Stimulated activated CD4-positive, alpha-beta T cell treated with anti-CD3 and anti-CD28 coated beads, Interleukin-12 subunit alpha, Interleukin-12 subunit beta, amount 100 ng/mL, for 24 hours (primary cell): Measurements from ENCODE around the gene PRKCA.

Experiments
- DNase-seq, 2 experiments: peaks; one replicate each; pipeline ENCODE4 v3.0.0-alpha.2; 2020; ENCODE audit warnings: low read depth in 2 of 2

Gene PRKCA

GRCh38 chr17:66518108-66518507 is 215.7 kb downstream of the PRKCA start:
- no peak for DNase-seq

GRCh38 chr17:66518677-66519076 is 216.3 kb downstream of the PRKCA start:
- DNase-seq, result no peak

GRCh38 chr17:66519154-66519553 is 216.7 kb downstream of the PRKCA start:
- DNase-seq, result no peak

- no peak for DNase-seq
Observed at GRCh38 chr17:66520999-66521398, 218.6 kb downstream of the PRKCA start.

- no peak for DNase-seq
Observed at GRCh38 chr17:66522591-66523272, 220.3 kb downstream of the PRKCA start.

- no peak for DNase-seq
Observed at GRCh38 chr17:66523378-66524200, 221.2 kb downstream of the PRKCA start.

- DNase-seq, result no peak
Observed at GRCh38 chr17:66524877-66525276, 222.5 kb downstream of the PRKCA start.

DNA sequence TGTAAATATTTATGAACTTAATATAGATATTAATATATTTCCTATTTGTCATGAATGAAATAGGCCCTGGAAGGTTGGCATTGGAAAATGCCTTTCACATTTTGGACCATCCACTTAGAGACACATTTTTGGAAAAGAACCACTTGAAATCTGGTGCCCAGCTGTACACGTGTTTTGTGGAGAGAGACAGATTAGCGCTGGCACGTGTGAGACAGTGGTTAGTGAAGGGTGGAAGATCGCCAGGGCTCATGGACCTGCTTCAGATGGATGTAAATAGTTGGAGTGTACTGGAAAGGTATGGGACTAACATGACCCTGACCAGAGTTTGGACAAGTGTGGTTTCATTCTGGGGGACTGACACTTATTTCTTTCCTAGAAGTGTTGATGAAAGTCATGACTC is 222.9 kb downstream of the PRKCA start:
- DNase-seq, result no peak

- DNase-seq, result no peak
Observed at GRCh38 chr17:66526827-66527226, 224.4 kb downstream of the PRKCA start.

DNA sequence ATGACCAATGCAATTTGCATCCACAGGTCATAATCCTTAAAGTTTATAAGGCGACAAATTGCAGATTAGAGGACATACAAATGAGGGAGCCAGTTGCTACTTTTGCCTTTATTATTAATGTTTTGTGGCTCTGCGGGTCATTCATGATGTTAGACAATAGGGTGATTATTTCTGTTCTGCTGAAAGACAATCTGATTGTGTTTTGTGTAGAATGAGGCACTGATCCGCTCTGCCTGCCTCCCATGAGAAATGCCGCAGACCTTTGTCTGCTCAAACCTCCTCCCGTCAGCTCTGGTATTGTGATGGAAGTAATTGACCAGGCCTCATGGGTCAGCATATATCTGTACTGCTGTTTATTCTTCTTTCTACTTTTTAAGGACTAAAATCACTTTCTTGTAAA is 224.9 kb downstream of the PRKCA start:
- no peak for DNase-seq

GRCh38 chr17:66531851-66532295 is 229.5 kb downstream of the PRKCA start:
- DNase-seq, result no peak

DNA sequence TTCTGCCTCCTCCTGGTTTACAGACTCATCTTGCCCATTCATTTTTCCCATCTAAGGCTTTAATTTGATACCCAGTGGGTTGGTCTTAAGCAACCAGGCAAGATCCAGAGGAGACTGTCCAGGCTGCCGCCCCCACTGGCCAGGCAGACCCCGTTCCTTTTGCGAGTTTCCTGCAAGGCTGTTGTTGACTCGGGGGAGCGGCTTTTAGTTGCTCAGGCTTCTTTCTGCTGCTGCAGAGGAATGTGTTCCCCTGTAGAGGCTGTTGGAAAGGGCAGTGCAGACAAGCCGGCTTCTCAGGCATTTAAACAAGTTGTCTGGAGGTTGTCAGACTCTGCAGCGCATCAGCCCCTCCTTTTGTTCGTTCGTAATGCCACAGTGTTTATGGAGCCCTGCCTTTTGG is 231.2 kb downstream of the PRKCA start:
- DNase-seq, result no peak

- DNase-seq, result no peak
Observed at GRCh38 chr17:66533986-66534385, 231.6 kb downstream of the PRKCA start.

GRCh38 chr17:66535611-66536010 is 233.2 kb downstream of the PRKCA start:
- DNase-seq, result no peak

DNA sequence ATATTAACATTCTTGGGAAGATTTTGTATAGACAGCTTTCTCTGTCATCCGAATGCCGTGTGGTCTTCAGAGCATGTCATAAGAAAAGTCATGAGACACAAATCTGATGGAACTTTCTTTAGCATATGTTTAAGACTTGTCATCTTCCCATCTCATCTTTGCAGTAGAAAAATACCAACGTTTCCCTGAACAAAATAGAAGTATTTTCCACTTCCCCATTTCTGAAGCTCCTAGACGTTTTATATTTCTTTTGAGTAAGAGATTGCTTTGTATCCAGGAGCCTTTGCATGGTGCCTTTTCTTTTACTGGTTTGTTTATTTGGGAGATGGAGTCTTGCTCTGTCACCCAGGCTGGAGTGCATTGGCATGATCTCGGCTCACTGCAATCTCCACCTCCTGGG is 235.1 kb downstream of the PRKCA start:
- DNase-seq, result no peak

DNA sequence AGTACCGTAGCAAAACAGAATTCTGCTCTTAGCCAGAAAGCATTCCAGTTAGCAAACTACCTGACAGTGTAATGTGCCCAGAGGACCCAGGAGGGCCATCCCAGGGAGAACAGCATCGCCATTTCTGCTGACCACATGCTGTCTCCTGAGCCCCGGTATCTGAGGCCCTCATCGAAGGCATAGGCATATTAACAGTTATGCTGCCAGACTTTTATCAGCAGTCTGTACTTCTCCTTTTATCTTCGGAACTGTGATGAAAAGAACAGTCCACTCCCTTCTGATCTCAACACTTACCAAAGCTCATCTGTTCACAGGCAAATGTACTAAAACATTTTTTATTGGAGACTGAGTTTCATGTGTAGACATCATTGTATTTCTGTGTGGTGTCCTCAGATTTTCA is 236.4 kb downstream of the PRKCA start:
- DNase-seq, result no peak

- DNase-seq, result no peak
Observed at GRCh38 chr17:66540131-66540781, 237.8 kb downstream of the PRKCA start.

GRCh38 chr17:66541461-66542128 is 239.2 kb downstream of the PRKCA start:
- no peak for DNase-seq

DNA sequence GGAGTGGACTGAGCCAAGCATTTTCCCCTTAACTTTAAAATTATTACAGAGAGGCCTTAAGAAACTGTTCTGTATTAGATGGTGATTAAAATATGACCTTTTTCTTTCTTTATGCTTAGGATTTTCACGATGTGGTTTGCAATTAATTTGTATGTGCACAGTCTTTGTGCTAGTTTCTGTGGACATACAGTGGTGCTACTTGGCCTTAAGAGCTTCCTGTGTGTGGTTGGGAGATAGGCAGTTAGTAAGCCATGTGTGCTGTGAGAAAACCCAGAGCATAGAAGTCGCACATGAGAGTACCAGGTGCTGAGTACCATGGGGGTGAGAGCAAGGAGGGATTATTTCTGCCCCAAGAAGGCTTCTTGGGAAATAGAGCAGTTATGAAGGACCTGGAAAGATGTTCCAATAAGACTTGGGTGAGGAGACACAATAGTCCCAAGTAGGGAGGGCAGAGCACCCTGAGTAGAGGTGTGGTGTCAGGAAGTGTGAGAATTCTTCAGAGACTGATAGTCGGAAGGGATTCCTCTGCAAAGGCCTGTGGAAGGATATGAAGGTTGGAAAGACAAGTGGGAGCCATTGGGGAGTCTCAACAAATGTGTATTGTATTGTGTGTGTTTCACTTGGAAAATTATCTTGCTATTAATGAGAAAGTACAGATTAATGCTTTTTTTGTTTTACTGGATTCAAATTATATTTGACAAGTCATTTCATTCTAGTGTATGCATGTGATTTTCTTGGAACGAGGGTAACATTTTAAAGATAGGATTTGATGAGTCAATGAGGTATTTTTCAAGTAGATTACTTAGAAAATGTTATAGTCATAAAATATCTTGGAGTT is 239.9 kb downstream of the PRKCA start:
- no peak for DNase-seq

- no peak for DNase-seq
Observed at GRCh38 chr17:66542967-66543520, 240.6 kb downstream of the PRKCA start.

GRCh38 chr17:66543526-66543925 is 241.1 kb downstream of the PRKCA start:
- DNase-seq, result no peak
